NCI-H1930 (cell line): Measurements from ENCODE around the gene COPZ2.
"Not testable (repeated sequence)": the region's sequence is repeated elsewhere in the genome, so short reads cannot be mapped to it uniquely, and the experiment has no call there.

ENCODE experiments used
- DNase-seq, 2 experiments: peaks; one replicate each; lab custom pipeline; 2025; lab: John Stamatoyannopoulos, UW

Gene COPZ2

DNA sequence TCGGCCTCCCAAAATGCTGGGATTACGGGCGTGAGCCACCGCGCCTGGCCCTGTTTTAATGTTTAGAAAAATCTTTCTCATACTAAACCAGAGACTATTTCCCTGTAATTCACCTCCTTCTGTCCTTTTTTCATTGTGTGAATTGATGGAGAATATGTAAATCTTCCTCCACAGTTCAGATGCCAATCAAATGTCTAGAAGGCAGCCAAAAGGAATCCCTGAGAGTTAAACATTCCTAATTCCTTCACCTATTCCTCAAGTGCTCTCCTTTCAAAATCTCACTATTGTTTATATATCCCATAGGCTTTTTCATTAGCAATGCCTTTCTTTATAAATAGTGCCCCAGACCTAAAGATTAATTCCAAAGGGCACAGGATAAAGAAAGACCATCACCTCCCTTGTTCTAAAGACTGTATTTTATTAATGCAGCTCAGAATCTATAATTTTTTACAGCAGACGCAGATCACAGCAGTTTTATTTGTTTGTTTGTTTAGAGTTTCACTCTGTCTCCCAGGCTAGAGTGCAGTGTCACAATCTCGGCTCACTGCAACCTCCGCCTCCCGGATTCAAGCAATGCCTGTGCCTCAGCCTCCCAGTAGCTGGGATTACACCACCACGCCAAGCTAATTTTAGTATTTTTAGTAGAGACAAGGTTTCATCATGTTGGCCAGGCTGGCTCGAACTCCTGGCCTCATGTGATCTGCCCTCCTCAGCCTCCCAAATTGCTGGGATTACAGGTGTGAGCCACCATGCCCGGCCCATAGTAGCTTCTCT lies 30.5 kb downstream of the COPZ2 start:
- no peak for DNase-seq

- no peak for DNase-seq
Measured at GRCh38 chr17:48004983-48005382, 32.6 kb downstream of the COPZ2 start.

DNA sequence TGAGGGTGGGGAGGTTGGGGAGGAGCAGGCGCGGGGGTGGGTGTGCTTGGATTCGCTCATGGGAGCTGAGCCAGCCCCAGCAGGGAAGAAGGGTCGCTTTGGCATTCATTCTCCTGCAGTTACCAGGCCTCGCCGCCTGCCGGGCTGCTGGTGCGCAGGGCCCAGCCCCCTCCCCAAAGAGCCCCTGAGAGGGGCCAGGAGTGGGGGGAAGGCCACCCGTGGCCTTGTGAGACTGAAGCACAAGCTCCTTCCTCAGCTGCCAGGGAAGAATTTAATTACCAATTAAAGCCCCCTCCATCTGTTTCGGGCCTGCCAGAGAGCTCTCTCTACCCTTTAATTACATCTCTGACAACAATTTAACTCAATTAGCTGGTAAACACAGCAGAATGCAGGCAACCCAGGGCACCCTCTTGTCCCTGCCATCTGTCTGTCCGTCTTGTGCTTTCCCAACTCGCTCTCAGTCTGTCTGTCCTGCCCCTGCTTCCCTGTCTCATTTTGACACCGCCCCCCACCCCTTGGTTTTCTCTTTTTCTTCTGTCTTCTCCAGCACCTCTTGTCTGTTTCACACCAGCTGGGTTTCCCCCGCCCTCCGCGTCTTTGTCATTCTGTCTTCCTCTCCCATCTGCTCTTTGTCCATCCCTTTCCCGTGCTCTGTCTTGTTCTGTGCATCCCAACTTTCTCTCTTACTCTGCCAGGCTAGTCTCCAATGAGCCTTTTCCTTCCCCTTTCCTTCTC lies 34.0 kb downstream of the COPZ2 start:
- peak; percentile 71 to 73 for DNase-seq

DNA sequence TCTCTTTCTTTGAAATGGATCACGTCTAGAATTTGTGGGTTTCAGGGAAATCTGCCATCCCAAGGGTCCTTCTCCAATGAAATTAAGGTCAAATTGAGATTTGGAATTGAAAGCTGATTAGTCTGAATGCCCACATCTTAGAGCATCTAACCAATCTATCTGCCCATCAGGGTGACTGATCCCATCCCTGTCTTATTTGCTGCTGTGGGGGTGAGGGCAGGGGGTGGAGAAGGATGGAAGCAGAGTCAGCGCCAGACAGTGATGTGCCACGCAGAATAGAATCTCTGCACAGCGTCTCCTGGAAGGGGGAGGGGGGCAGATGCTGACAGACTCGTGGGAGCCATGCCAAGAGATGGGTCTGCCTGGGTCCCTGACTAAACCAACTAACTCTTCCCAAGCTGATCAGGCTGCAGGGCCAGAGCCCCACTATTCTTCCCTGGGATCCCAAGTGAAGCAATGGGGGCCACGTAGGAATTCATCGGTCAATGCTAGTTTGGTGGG lies 34.6 kb downstream of the COPZ2 start:
- DNase-seq = peak; percentile 60

GRCh38 chr17:48002266-48002915 lies 35.2 kb downstream of the COPZ2 start:
- DNase-seq = no peak

- not testable (repeated sequence) for DNase-seq
Measured at GRCh38 chr17:48001657-48002056, 35.9 kb downstream of the COPZ2 start.

DNA sequence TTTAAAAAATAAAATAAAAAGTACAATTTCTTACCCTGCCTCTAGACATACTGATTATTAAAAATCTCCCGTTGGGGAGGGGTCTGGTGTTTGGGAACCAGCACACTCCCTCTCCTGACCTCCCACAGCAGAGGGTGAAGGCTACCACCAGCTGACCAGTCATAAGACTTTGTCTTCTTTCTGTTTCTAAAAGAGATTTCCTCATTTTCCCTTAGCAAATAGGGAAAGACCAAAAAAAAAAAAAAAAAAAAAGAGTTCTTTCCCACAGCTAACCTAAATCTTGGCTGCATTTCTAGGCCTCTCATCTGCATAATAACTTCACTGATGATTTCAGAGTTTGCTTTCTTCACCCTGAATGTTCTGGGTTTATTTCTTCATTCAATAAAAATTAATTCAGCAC lies 36.4 kb downstream of the COPZ2 start:
- no peak for DNase-seq

- no peak for DNase-seq
Measured at GRCh38 chr17:47999582-47999981, 38.0 kb downstream of the COPZ2 start.

DNA sequence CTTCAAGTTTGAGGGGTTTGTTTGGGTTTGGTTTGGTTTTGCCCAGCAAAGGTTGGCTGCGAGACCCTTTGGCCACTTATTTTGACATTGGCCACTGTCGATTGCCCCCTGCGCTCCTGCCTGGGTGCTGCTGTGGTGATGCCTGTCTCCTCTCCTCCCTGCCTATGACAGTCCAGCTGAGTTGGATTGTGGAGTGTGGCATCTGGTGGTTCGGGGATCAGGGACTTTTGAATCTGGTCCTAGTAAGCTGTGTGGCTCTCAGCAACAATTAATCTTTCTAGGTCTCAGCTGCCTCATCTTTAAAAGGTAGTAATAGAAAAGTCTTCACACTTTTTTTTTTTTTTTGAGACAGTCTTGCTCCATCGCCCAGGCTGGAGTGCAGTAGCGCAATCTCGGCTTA lies 39.6 kb downstream of the COPZ2 start:
- DNase-seq = no peak

- DNase-seq = no peak
Measured at GRCh38 chr17:47997586-47997985, 40.0 kb downstream of the COPZ2 start.

DNA sequence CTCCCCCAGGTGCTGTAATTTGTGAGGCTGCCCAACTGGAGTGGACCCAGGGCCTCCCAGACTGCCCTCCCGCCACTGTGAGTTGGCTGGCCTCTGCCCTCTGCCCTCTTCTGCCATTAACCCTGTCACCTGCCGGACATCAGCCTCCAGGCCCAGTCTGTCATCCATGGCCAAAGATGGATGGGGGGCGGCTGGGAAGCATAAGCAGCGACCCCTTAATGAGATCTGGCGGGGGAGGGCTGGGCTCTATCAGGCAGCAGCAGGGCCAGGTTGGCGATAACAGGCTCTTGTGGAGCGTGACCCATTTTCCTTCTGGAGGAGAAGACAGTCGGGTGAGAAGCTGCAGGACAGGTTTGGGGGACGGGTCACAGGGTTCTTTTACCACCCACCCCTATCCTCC lies 41.4 kb downstream of the COPZ2 start:
- DNase-seq = no peak

GRCh38 chr17:47995241-47995935 lies 42.2 kb downstream of the COPZ2 start:
- DNase-seq = no peak

- no peak for DNase-seq
Measured at GRCh38 chr17:47994724-47995123, 42.9 kb downstream of the COPZ2 start.

GRCh38 chr17:47993964-47994363 lies 43.6 kb downstream of the COPZ2 start:
- no peak for DNase-seq

DNA sequence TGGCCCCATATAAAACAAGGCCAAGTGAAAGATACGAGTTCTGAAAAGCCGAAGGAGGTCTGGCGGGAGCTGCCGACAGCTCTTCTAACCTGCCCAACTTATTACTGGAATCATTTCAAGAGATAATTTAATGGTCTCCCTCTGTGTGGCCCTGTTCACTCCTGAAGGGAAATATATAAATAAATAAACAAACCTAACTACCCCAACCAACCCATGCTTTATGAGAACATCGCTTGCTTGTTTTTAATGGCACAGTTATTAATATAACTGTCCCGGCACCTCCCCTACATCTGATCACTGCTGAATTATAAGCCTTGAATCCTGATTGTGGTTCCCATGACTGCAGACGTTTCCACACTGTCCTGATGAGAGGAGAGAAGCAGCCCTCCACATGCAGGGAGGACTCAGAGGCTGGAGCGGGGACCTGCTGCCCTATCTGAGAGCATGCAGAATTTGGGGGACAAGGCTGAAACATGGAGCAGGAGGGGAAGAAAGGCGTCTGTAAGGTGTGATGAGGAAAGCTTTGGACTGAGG lies 44.5 kb downstream of the COPZ2 start:
- DNase-seq = no peak

GRCh38 chr17:47992216-47992615 lies 45.4 kb downstream of the COPZ2 start:
- DNase-seq = no peak

DNA sequence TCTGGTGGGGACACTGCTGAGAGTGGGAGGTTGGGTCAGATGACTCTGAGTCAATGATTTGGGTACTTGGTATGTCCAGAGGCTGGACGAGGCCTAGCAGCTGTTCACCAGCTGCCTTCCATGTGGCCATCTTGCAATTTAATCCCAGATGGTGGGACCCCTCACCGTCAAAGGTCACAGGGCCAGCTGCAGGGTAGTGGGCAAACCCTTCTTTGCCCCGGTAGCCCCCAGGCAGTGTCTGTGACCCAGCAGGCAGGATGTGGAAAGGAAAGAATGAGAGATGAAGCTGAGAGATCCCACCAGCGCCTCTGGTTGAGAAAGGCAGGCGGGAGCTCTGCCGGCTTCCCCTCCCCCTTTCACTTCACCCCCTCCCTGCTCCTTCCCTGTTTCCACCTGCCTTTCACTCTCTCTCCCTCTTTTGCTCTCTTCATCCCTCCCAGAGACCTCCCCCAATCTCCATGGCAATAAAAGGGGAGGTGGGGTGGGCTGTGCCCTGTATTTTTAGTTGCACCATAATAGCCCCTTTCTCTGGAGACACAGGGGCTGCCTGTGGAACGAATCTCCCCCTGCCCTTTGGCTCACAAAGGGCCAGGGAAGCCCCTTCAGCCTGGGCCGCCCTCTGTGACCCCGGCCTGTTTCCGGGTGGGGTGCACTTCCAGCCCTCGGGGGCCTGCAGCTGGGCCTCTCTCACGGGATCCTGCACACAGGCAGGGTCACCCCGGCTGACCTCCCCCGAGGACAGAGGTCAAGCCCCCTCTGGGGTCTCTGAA lies 46.5 kb downstream of the COPZ2 start:
- DNase-seq = no peak

DNA sequence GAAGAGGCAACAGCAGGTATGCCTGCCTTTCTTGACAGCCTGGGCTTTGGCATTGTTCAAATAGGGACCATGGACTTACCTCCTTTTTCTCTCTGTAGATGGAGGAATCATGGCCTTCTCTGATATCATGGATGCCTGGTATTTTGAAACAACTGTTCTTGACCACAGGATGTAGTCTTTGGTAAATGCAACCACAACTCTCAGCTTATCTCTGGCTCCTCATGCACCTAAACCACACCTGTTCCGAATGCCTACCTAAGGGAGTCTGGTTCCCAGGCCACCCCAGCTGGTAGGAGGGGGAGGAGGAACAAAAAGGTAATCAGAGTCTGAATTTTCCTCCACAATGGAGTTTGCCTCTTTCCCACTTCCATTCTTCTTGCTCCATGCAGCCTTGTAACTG lies 47.9 kb downstream of the COPZ2 start:
- no peak for DNase-seq

DNA sequence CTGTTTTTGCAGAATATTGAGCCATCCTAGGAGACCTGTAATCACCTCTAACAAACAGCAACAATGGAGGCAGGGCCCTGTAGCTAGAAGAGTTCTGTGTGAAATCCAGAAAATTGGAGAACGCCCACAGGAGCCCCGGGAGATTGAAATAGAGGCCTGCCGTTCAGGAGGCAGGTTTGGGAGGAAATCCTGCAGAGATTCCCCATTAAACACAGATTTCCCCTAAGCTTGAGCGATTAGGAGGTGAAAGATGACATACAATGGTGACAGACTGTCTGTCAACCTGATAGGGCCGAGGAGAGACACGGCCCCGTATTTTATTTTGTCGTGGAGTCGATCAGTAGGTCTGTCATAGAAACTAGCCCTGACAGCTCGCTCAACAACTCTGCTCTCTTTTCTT lies 48.4 kb downstream of the COPZ2 start:
- DNase-seq = no peak

DNA sequence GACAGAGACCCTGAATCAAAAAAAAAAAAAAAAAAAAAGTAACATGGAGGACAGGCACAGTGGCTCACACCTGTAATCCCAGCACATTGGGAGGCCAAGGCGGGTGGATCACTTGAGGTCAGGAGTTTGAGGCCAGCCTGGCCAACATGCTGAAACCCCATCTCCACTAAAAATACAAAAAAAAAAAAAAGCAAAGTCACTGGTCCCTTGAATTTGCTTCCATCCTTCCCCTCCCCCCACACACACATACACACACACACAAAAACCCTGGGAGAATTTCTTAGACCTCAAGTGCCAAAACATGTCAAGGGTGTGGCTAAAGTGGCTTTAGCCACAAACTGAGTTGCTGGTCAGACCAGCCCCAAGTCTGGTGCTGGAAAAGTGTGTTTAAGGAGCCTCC lies 49.2 kb downstream of the COPZ2 start:
- not testable (repeated sequence) for DNase-seq

DNA sequence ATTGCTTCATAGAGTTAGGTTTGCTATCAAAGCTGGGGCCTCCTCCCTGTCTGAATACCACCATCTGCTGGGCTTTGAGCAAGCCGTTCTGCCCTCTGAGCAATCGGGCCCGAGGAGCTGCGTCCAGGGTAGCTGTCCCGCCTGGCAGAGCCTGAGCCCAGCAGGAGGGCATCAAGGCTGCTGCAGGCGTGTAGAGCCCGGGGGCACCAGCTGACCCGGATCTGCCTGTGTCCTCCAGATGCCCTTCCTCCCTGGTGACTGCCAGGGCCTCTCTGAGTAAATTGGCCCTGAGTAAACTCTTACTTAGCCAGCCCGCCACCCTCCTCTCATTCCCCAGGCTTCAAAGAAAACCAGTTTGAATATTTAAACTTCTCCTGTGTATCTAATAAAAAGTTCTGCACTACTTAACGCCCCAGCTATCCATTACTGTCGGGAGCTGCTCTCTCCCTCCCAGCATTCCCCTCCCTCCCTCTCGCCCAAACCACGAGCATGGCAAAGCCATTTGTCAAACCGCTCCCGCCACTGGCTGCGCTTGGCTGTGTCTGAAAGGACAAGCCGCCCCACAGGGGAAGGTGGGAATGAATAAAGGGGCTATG lies 50.3 kb downstream of the COPZ2 start:
- DNase-seq = no peak
